HG02623 (cell line): ENCODE measurements around the gene UTP25.
"Not testable (repeated sequence)": the region's sequence is repeated elsewhere in the genome, so short reads cannot be mapped to it uniquely, and the experiment has no call there.

Source experiments
- ATAC-seq: cut with Tn5 transposase; IDR thresholded peaks from one replicate; pipeline ENCODE4 v1.9.1; 2021; ENCODE audit warnings: moderate library complexity; ENCODE audit not compliant: unreplicated experiment

Gene UTP25

GRCh38 chr1:209895709-209896108, 67.9 kb downstream of the UTP25 start:
- ATAC-seq, result no peak

- no peak for ATAC-seq
These were observed 68.6 kb downstream of the UTP25 start for GRCh38 chr1:209896346-209896745.

- not testable (repeated sequence) for ATAC-seq
These were observed 70.5 kb downstream of the UTP25 start for GRCh38 chr1:209898271-209898670.

- ATAC-seq, result not testable (repeated sequence)
These were observed 71.1 kb downstream of the UTP25 start for GRCh38 chr1:209898851-209899250.

GRCh38 chr1:209899948-209900347, 72.2 kb downstream of the UTP25 start:
- no peak for ATAC-seq

- no peak for ATAC-seq
These were observed 73.0 kb downstream of the UTP25 start for GRCh38 chr1:209900734-209901133.

GRCh38 chr1:209901211-209901610, 73.4 kb downstream of the UTP25 start:
- no peak for ATAC-seq

GRCh38 chr1:209904774-209905173, 77.0 kb downstream of the UTP25 start:
- ATAC-seq, result not testable (repeated sequence)
